Measurements from ENCODE around the gene SYCP2.
A peak's percentile ranks its signal among the peaks of the same experiment; 100 is the strongest.
"Not testable (repeated sequence)": the region's sequence is repeated elsewhere in the genome, so short reads cannot be mapped to it uniquely, and the experiment has no call there.

The SYCP2 gene

DNA sequence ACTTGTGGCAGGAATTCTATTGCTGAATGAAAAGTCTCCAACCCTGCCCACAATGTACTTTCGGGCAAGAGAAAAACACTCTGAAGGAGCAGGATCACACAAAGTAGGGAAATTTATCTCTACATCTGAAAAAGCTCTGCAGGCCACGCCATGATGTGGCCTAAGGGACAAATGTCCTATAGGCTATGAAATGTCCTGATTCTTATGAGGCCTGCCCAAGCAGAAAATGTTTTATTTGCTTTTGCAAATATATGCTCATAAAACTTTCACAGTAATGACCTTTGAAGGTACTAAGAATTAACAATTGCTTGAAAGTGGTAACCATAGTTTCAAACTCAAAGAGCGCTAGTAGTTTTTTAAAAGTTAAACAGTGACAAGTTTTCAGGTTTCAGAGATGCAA lies 31.0 kb downstream of the SYCP2 start:
- no peak for DNase-seq

DNA sequence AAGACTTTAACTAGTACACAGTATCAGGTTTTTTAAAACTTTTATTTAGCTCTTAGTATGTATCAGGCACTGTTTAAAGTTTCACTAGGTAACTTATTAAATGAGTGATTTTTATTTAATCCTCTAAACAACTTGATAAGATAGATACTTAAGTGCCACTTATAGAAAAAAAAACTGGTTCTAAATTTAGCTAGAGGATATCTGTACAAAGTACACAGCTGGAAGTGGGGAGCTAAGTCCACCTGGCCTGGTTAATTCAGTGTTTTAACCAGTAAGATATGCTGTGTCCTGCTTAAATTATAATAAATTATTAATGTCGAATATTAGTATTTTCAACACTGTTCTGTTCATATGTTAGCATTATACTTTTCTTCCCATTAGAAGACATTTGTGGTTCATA lies 37.5 kb downstream of the SYCP2 start:
- DNase-seq = no peak

DNA sequence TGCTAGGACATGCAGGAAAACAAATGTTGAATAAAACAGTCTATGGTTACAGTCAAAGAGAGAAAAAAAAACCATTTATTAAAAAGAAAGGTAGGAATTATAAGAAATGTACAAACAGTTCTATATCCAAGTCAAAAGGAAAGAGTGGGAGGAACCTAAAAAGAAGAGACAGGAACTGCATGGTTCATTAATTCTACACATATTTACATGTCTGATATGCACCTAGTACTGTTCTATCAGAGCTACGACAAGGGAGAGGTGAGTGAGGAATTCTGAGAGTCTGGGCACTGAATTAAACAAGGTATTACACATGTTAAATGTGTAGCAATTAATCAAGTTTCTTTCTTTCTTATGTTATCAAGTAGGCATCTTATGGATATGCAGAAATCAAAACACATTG lies 41.9 kb downstream of the SYCP2 start:
- DNase-seq = no peak

DNA sequence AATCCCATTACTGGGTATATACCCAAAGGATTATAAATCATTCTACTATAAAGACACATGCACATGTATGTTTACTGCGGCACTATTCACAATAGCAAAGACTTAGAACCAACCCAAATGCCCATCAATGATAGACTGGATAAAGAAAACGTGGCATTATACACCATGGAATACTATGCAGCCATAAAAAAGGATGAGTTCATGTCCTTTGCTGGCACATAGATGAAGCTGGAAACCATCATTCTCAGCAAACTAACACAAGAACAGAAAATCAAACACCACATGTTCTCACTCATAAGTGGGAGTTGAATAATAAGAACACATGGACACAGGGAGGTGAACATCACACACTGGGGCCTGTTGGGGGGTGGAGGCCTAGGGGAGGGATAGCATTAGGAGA lies 43.4 kb downstream of the SYCP2 start:
- DNase-seq = not testable (repeated sequence)

DNA sequence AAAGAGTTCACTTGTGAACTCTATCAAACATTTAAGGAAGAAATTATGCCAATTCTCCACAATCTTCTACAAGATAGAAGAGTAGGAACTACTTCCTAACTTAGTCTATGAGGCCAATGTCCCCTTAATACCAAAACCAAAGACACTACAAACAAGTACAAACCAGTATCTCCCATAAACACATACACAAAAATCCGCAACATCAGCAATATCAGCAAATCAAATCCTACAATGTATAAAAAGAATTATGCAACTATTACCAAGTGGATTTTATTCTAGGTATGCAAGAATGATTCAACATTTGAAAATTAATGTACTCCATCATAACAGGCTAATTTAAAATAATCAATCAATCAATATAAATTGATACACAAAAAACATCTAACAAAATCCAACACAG lies 45.4 kb downstream of the SYCP2 start:
- no peak for DNase-seq

DNA sequence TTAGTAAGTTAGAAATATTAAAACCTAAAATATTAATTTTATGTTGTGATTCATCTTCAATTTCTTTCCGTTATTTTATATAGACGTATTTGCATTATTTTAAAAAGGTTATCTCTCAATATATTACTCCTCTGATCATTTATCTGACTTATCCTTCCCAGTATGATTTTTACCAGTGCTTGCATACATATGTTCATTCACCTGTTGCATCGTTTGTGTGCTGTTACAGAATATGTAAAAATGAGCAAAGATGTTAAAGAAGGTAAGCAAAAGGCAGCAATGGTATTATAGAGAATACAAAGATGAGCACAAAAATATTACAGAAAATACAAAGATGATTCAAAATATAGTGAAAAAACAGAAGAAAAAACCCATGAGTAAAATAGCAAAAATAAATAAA lies 48.9 kb downstream of the SYCP2 start:
- DNase-seq = no peak

DNA sequence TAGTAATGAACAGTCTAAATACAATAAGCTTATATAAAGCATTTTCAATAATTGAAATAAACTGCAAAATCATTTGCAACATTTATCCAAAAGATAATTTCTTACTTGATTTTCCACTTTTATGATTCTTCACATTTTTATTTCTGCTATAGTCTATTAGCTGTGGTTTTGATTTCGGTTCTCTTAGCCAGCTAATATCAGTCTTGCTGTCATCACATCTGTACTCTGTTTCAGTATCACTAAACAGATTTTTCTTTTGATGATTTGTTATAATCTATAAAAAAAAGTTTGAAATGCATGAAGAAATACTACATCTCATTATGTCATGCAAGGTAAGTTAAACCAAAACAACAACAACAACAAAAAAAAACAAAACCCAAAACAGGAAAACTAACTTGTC lies 53.2 kb downstream of the SYCP2 start:
- no peak for DNase-seq

DNA sequence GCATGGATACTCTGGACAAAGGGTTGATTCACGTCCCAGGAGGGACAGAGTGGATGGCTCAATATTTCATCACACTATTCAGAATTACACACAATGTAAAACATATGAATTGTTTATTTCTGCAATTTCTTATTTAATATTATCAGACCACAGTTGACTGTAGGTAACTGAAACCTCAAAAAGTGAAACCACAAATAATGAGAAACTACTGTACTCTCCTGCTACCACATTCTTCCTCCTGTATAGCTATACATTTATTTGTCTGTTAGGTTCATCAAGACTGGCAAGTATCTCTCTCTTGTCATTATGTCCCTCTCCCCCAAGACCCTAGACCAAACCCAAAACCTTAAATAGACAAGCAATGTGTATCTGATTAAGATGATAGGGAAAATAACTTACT lies 60.0 kb downstream of the SYCP2 start:
- DNase-seq = no peak

DNA sequence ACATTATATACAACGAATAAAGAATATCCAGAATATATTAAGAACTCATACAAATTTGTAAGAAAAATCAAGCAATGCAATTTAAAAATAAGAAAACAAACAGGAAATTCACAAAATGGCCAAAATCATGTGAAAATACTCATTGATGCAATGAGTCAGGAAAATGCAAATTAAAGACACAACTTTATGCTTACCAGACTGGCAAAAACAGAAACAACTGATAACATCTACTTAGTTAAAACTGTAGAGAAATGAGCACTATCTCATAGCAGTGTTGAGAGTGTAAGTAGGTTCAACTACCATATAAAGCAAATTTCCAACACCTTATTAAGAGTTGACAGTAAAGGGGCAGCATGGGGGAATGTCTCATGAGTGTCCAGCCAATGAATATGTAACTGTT lies 62.3 kb downstream of the SYCP2 start:
- DNase-seq = no peak

DNA sequence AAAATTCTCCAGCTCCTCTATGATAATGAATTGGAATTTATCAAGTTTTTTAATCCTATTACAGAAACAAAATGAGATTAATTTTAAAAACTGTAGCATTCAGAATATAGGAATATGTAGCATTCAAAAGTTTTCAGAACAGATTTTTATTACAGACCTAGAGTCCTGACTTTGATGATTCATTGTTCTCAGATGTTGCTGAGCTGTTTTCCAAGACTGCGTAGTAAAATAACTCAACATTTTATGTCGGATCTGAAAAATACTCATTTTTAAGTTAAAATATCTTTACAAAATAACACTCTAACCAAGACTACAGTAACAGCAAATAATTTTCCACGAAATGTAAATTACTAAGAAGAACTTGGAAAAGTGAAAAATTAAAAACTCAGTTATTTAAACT lies 67.1 kb downstream of the SYCP2 start:
- no peak for DNase-seq

DNA sequence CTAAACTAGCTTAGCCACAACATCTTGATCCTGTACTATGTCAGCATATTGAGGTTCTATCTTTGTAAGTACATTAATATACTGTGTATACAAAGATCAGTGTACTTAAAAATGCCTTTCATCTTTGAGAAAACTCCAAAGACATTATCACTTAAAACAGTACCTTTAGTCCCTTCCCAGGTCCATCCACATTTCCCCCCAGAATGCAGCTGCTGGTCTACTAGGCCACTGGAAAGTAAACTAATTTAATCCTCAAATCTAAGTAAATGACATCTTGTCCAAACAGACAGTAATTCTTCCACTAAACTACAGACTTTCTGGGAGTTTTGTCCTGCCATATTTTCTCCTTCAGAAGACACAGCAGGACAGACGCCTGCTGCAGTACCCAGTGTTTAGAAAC lies 68.7 kb downstream of the SYCP2 start:
- no peak for DNase-seq

DNA sequence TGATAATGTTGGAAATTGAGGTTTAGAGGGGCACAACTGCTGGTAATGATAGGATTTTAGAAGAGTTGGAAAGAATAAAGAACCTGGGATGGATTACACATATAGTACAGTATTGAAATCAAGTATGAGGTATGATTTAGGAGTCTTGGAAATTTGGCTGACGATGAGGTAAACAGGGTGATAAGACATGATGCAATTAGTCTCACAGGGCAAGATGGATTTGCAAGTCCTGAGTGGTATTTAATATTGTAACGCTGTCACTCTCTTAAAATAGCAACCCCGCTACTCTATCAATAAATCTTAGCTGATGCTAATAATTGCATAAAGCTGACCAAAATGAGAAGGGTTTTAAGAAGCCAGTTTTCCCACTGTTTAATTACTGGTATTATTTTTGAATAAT lies 70.4 kb downstream of the SYCP2 start:
- DNase-seq = no peak

DNA sequence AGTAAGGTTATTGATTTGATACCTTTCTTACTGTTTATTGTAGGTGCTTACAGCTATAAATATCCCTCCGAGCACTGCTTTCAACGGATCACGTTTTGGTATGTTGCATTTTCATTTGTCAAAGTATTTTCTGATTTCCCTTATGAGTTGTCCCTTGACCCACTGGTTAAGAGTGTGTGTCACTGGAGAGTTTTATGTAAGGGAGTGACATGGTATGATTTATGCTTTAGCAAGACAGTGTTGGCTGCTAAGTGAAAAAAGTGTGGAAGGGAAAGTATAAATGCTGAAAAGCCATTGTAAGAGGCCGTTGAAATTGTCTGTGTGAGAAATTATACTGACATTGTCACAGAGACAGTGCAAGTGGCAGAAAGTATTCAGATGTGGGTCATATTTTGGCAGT lies 72.0 kb downstream of the SYCP2 start:
- DNase-seq = no peak

DNA sequence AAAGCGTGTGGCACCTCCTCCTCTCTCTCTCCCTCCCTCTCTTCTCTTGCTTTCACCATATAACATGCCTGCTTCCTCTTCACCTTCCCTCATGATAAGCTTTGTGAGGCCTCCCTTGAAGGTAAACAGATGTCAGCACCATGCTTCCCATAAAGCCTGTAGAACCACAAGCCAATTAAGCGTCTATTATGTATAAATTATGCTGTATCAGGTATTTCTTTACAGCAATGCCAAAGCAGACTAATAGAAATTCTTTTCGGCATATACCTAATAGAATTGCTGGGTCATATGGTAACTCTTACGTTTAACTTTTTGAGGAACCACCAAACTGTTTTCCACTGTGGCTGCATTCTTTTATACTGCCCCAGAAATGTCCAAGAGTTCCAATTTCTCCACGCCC lies 75.0 kb downstream of the SYCP2 start:
- no peak for DNase-seq

DNA sequence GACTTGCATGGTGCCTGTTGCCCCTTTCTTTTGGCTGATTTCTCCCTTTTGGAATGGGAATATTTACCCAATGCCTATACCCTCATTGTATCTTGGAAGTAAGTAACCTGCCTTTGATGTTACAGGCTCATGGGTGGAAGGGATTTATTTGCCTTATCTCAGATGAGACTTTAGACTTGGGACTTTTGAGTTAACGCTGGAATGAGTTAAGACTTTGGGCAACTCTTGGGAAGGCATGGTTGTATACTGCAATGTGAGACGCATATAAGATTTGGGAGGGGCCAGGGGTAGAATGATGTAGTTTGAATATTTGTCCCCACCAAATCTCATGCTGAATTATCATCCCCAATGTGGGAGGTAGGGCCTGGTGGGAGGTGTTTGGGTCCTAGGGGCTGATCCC lies 75.5 kb downstream of the SYCP2 start:
- no peak for DNase-seq

DNA sequence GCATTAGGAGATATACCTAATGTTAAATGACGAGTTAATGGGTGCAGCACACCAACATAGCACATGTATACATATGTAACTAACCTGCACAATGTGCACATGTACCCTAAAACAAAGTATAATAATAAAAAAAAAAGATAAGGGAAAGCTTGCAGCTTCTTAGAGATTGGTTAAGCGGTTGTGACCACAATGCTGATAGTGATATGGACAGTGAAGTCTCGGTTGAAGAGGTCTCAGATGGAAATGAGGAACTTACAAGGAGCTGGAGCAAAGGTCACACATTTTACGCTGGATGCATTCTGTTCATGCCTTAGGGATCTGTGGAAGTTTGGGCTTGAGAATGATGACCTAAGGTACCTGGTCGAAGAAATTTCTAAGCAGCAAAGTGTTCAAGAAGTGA lies 76.5 kb downstream of the SYCP2 start:
- not testable (repeated sequence) for DNase-seq

DNA sequence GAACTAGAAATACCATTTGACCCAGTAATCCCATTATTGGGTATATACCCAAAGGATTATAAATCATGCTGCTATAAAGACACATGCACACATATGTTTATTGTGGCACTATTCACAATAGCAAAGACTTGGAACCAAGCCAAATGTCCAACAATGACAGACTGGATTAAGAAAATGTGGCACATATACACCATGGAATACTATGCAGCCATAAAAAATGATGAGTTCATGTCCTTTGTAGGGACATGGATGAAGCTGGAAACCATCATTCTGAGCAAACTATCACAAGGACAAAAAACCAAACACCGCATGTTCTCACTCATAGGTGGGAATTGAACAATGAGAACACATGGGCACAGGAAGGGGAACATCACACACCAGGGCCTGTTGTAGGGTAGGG lies 76.9 kb downstream of the SYCP2 start:
- not testable (repeated sequence) for DNase-seq

DNA sequence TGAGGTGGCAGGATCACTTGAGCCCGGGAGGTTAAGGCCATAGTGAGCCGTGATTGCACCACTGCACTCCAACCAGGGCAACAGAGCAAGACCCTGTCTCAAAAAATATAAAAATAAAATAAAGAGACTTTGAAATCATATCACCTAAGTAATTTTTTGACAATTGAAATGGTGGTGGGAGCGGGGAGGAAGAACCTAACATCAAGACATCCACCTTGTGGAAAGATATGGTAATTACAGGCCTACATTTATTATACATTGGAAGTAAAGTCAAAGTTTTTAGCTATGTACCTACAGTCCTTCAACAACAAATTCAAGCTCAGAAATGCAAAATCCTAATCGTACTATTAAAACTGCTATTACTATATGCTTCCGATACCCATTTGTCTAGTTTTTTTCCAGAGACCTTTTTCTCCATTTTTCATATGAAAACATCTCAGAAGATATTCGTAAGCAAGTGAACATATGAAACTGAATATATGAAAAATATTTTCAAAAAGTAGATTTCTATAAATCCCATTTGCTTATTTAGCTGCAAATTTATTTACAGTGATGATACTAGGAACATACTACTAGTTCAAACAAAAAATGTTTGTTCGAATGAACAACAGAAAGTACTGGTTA lies 83.3 kb downstream of the SYCP2 start:
- peak; percentile 35 for DNase-seq

DNA sequence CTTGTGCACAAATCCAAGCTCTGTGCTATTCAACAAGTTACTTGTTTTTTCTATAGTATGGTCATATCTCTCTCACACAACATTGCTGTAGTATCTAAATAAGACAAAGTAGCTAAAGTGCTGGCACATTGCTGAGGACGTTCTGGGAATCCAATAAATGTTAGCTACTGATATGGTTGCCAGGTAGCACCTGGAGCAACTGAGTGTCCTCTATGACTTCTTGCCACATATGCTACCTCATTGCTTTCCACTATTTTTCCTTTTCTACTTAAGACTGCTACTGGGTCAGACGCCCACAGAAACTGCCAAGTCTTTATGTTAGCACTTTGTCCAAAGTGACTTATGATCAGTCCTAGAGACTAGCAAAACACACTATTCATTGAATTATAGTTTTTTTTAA lies 85.3 kb downstream of the SYCP2 start:
- no peak for DNase-seq

DNA sequence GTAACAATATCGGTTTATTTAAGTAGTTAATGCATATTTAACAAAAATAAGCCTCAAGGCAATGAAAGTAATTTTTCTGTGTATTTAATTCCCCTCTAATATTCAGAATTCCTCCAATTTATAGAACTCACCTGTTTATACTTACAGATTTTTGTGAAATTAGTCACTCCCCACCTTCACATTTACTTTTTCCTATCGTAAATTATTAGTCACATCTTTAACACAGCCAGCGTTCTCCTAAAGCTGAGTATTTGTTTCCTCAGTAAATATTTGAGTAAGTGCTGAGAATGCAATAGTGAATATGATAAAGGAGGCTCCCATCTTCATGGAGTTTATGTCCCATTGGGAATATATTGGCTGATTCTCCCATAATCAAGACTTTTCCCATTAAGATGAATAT lies 88.0 kb downstream of the SYCP2 start:
- no peak for DNase-seq

DNA sequence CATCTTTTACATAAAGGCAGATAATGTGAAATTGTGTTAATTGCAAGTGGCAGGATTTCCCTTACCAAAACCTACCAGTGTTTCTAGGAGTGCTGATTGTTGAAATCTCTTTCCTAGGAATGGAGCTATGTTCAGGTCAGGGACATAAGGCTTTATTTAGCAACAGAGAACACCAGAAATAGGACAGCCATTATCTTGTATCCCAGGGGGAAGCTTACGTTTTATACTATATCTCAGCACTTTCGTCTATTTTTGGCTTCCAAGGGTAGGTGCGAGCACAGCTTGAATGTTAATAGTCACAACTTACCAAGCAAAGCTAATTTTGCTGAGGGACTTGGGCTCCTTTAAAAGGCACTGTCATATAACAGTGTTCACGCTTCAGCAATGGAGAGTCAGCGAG lies 94.0 kb downstream of the SYCP2 start:
- no peak for DNase-seq

DNA sequence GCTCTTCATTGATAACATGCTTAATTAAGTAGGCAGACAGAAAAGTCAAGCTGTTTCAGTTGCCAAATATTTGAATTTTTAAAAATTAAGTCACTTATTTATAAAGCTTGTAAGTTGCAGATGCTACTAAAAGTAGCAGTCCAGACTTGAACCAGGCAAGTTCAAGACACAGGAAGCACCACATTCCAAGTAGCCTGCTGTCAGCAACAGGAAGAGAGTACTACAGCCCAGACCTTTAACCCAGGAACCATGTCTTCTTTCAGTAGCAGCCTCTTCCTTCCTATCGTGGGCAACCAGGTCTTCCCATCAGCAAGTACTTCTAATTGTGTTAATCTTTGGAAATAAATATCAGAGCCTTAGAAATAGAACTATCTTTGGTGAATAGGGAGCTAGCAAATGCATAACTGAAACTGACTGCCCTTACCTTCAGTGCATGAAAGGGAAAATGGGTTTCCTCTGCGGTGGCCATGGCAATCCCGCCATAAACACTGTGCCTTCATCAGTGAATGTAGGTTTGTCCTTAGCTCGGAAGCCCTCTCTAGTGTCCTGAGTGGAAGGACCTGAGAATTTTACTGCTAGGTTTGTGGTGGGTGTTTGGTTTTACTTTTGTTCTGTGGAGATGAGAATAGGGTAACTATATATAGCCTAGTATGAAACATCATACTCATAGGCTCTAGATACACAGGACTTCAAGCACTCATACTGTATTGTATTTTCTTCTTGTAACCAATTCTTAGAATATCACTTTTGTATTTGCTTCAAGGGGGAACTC lies 95.6 kb downstream of the SYCP2 start:
- DNase-seq = no peak

DNA sequence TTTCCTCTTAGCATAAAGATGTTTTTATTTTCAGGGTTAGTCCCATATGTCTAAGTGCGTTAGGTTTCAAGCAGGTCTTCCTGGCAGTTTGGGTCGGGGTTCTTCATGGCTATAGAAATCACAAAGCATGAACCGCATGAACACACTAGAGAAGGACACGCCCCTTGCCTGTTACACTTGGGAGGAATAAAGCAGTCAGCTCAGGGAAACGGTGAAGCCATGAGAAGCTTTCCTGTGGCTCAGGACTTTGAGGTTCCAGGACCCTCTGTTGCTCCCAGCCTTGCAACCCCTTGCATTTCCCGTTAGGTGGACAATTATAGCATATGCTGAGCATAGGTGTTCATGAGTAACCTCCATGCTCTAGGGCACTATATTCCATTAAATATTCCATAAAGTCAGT lies 96.7 kb downstream of the SYCP2 start:
- no peak for DNase-seq

DNA sequence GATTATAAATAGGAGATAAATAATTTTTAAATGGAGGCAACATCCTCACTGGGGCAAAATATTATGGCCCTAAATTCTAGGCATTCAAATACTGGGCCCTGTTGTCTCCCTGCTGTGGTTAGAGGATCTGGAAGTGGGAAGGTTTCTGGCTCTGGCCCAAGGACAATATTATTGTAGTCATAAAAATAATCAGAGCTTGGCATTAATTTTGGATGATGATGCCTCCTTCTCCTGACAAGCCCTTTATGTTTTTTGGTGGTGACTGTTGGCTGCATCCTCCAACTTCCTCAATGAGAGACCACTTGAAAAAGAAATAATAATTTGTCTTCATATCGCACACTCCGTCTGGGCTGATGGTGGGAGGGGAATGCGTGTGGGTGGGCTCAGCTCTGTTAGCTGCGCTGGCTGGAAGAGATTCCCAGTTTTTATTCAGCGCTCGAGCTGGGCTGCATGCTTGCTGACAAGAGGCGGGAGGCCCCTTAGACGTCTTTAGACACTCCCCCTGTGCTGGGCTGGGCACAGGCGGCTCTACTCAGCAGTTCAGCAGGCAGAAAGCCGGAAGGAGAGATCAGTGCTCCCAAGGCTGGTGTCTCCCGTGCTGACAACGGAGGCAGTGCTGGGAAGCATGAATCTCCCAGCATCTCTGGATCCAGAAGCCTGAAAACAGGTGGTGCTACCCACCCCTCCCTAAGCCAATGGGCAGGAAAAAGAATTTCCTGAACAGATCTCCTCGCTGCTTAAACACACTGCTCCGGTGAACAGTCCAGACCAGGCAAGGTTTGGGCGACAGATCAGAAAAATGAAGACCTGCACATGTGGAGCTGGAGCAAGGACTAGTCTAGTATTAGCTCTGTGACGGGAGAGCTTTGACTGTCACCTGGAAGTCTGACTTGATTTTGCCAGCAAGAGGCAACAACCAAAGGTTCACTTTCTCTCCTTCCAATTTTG lies 97.7 kb downstream of the SYCP2 start:
- no peak for DNase-seq
